DOHH2 (cell line): Measurements from ENCODE around the gene MEGF8.
A peak's percentile ranks its signal among the peaks of the same experiment; 100 is the strongest.

Experiments
- H3F3A ChIP-seq: fragments of 200-600 bp; sonication (generic), shearing (Covaris generic); 2 replicates; pipeline ENCODE4 v1.6.0; 2016; ENCODE audit warnings: antibody characterized with exemption, mild to moderate bottlenecking; ENCODE audit not compliant: control insufficient read depth, insufficient read depth
- H3K27ac ChIP-seq: fragments of 200-600 bp; sonication (generic); 2 replicates; pipeline ENCODE4 v1.5.1; 2014; ENCODE audit warnings: low read depth, mild to moderate bottlenecking, low read length, moderate library complexity
- H3K27me3 ChIP-seq: fragments of 200-600 bp; sonication (generic); 2 replicates; pipeline ENCODE4 v1.6.1; 2014; ENCODE audit warnings: mild to moderate bottlenecking, low read length, mixed read lengths; ENCODE audit not compliant: control insufficient read depth
- H3K36me3 ChIP-seq: fragments of 200-600 bp; sonication (generic); 2 replicates; pipeline ENCODE4 v1.6.1; 2014; ENCODE audit warnings: mild to moderate bottlenecking, low read length, moderate library complexity, mixed read lengths; ENCODE audit not compliant: control insufficient read depth
- H3K4me1 ChIP-seq: fragments of 200-600 bp; sonication (generic); 2 replicates; pipeline ENCODE4 v1.6.1; 2014; ENCODE audit warnings: mild to moderate bottlenecking, low read length, mixed read lengths; ENCODE audit not compliant: control insufficient read depth
- H3K4me2 ChIP-seq: fragments of 200-600 bp; sonication (generic); 2 replicates; pipeline ENCODE4 v1.6.0; 2014; ENCODE audit warnings: mild to moderate bottlenecking, low read length, moderate library complexity
- H3K4me3 ChIP-seq: fragments of 200-600 bp; sonication (generic); 2 replicates; pipeline ENCODE4 v1.5.1; 2014; ENCODE audit warnings: mild to moderate bottlenecking, low read length, mixed read lengths
- H3K79me2 ChIP-seq: fragments of 200-600 bp; sonication (generic); 2 replicates; pipeline ENCODE4 v1.6.1; 2014; ENCODE audit warnings: mild to moderate bottlenecking, low read length, mixed read lengths; ENCODE audit not compliant: control insufficient read depth
- H3K9me2 ChIP-seq: fragments of 200-600 bp; sonication (generic); replicated peaks from 2 replicates; pipeline ENCODE4 v1.6.1; 2014; ENCODE audit warnings: mild to moderate bottlenecking, low read length, mixed read lengths; ENCODE audit not compliant: control insufficient read depth
- H3K9me3 ChIP-seq: fragments of 200-600 bp; sonication (generic); 2 replicates; pipeline ENCODE4 v1.6.1; 2014; ENCODE audit warnings: antibody characterized with exemption, low read length, mixed read lengths; ENCODE audit not compliant: control insufficient read depth, insufficient read depth
- H4K20me1 ChIP-seq: fragments of 200-600 bp; sonication (generic); 2 replicates; pipeline ENCODE4 v1.6.0; 2014; ENCODE audit warnings: low read depth, mild to moderate bottlenecking, antibody characterized with exemption, low read length, moderate library complexity; ENCODE audit not compliant: control insufficient read depth, insufficient read depth
- CTCF ChIP-seq: fragments of 200-600 bp; sonication (generic); IDR thresholded peaks from one replicate; pipeline ENCODE4 v1.5.1; 2014; ENCODE audit warnings: antibody characterized with exemption, mild to moderate bottlenecking, low read depth, low read length; ENCODE audit not compliant: poor library complexity, severe bottlenecking
- EZH2phosphoT487 ChIP-seq: fragments of 200-600 bp; sonication (generic); IDR thresholded peaks from 2 replicates; pipeline ENCODE4 v1.6.1; 2017; ENCODE audit warnings: borderline replicate concordance, mild to moderate bottlenecking, antibody characterized with exemption, low read length, moderate library complexity, mixed read lengths

The MEGF8 gene

GRCh38 chr19:42323473-42323851, 2.0 kb upstream of the MEGF8 start:
- Histone ChIP-seq H3K9me3 (no peaks in the 10 kb centered on the region), H3K4me2 (no peak overlapping the region), H3K79me2 (peaks cover 30% of the 10 kb centered on the region), H3K27ac (no peak overlapping the region), H3K9me2 (no peaks in the 10 kb centered on the region), H3K4me3 (no peak overlapping the region), H3F3A (peaks cover 6% of the 10 kb centered on the region; the same call in 1 of the 2 replicates), H4K20me1 (0 out of 2 replicates have a peak, but pooled peaks cover 4% of the 10 kb centered on the region), H3K4me1 (peaks cover 30% of the 10 kb centered on the region), H3K36me3 (peaks cover 4% of the 10 kb centered on the region), H3K27me3 (no peaks in the 10 kb centered on the region)
- no peak for TF ChIP-seq CTCF
- TF ChIP-seq EZH2phosphoT487 = no peak

- Histone ChIP-seq H3F3A (peaks cover 5% of the 10 kb centered on the region; the same call in 1 of the 2 replicates), H3K9me2 (no peaks in the 10 kb centered on the region), H3K4me1 (peaks cover 27% of the 10 kb centered on the region), H3K27ac (no peak overlapping the region), H3K36me3 (peaks cover 4% of the 10 kb centered on the region), H3K9me3 (no peaks in the 10 kb centered on the region), H3K79me2 (peaks cover 36% of the 10 kb centered on the region), H3K27me3 (no peaks in the 10 kb centered on the region), H3K4me3 (peak overlapping the region; percentile 78), H3K4me2 (peak overlapping the region; percentile 92), H4K20me1 (0 out of 2 replicates have a peak, but pooled peaks cover 4% of the 10 kb centered on the region)
- TF ChIP-seq CTCF (no peak), EZH2phosphoT487 (no peak)
Observed at GRCh38 chr19:42323852-42324654, 1.4 kb upstream of the MEGF8 start.

GRCh38 chr19:42324655-42325307, 654 bp upstream of the MEGF8 start:
- Histone ChIP-seq H3K27me3 (no peaks in the 10 kb centered on the region), H3K36me3 (peaks cover 4% of the 10 kb centered on the region), H3K9me3 (no peaks in the 10 kb centered on the region), H3K79me2 (peaks cover 40% of the 10 kb centered on the region), H3K4me3 (peak overlapping the region; percentile 78), H4K20me1 (0 out of 2 replicates have a peak, but pooled peaks cover 4% of the 10 kb centered on the region), H3K4me2 (peak overlapping the region; percentile 92), H3K9me2 (no peaks in the 10 kb centered on the region), H3F3A (peaks cover 3% of the 10 kb centered on the region; the same call in 1 of the 2 replicates), H3K4me1 (peaks cover 27% of the 10 kb centered on the region), H3K27ac (no peak overlapping the region)
- TF ChIP-seq CTCF = no peak
